Central memory CD8-positive, alpha-beta T cell (primary cell): ENCODE measurements around the gene ATXN3L.

Experiments
- ATAC-seq: fragments of 150-1000 bp; cut with Tn5 transposase; replicated peaks from 2 replicates; pipeline ENCODE4 v1.10.0; 2022; ENCODE audit warnings: mild to moderate bottlenecking, moderate FRiP score, moderate number of reproducible peaks; ENCODE audit not compliant: poor library complexity, severe bottlenecking; ENCODE audit errors: extremely low read depth
- DNase-seq, 2 donors: peaks; one replicate each; pipeline ENCODE4 v3.0.0; 2021; ENCODE audit warnings: low spot score in 2 of 2
- H3K27ac Mint-ChIP-seq: one replicate; pipeline ENCODE4 v1.8.0; 2022; ENCODE audit warnings: low read depth, mild to moderate bottlenecking, moderate library complexity, mixed read lengths
- H3K27me3 Mint-ChIP-seq: one replicate; pipeline ENCODE4 v1.8.0; 2022; ENCODE audit warnings: mixed read lengths
- H3K36me3 Mint-ChIP-seq: one replicate; pipeline ENCODE4 v1.8.0; 2022; ENCODE audit warnings: mild to moderate bottlenecking, moderate library complexity, mixed read lengths; ENCODE audit not compliant: insufficient read depth
- H3K4me1 Mint-ChIP-seq: one replicate; pipeline ENCODE4 v1.8.0; 2022; ENCODE audit warnings: mixed read lengths
- H3K4me3 Mint-ChIP-seq: one replicate; pipeline ENCODE4 v1.8.0; 2022; ENCODE audit warnings: mild to moderate bottlenecking, moderate library complexity, mixed read lengths
- H3K9me3 Mint-ChIP-seq: one replicate; pipeline ENCODE4 v1.8.0; 2022; ENCODE audit warnings: mixed read lengths

ATXN3L gene

GRCh38 chrX:13279279-13280018, 40.4 kb downstream of the ATXN3L start:
- H3K27ac Mint-ChIP-seq: no peak overlapping the region
- DNase-seq: no peak
- H3K4me1 Mint-ChIP-seq: no peaks in the 10 kb centered on the region
- no peaks in the 10 kb centered on the region for H3K27me3 Mint-ChIP-seq
- no peak for ATAC-seq
- H3K9me3 Mint-ChIP-seq: no peaks in the 10 kb centered on the region
- no peak overlapping the region for H3K4me3 Mint-ChIP-seq
- no peaks in the 10 kb centered on the region for H3K36me3 Mint-ChIP-seq

DNA sequence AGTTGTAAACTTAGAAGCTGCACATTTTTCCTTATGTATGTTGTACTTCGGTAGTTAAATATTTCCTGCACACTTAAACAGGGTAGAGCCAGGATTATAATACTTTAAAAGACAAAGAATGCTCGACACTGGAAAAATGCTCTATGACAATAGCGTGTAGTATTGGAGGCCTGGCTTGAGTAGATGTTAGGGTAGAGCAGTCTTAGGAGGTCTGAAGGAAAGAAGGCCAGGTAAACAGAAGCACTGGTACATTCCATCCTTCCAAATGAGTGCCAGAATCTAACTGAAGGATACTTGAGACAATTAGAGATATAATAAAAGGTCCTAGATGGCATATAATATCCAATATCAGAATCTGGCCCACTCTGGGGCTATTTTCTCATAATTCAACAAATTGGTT, 42.3 kb downstream of the ATXN3L start:
- ATAC-seq (no peak), DNase-seq (no peak)
- H3K4me1 Mint-ChIP-seq: no peaks in the 10 kb centered on the region
- H3K27me3 Mint-ChIP-seq: no peaks in the 10 kb centered on the region
- no peak overlapping the region for H3K4me3 Mint-ChIP-seq
- H3K9me3 Mint-ChIP-seq: no peaks in the 10 kb centered on the region
- H3K36me3 Mint-ChIP-seq: no peaks in the 10 kb centered on the region
- no peak overlapping the region for H3K27ac Mint-ChIP-seq

DNA sequence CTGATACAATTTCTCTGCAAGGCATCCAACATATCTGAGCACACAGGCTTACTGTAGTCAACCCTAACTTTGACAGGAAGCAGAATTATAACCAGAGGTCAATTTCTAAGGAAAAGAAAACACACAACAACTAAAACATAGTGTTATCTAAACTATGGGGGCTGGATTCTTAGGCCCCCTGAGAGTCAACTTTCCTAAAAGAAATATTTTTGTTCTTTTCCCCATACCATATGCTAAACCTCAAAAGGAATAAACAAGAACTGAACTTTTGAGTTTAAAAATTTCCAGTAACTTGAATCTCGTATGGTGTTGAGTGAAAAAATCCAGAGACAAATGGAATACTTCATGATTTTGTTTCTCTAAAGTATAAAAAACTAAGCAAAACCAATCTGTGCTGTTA, 42.9 kb downstream of the ATXN3L start:
- ATAC-seq: no peak
- no peaks in the 10 kb centered on the region for H3K9me3 Mint-ChIP-seq
- H3K27ac Mint-ChIP-seq: no peak overlapping the region
- no peak for DNase-seq
- H3K4me3 Mint-ChIP-seq: no peak overlapping the region
- H3K27me3 Mint-ChIP-seq: no peaks in the 10 kb centered on the region
- H3K36me3 Mint-ChIP-seq: no peaks in the 10 kb centered on the region
- no peaks in the 10 kb centered on the region for H3K4me1 Mint-ChIP-seq

GRCh38 chrX:13275031-13275430, 44.8 kb downstream of the ATXN3L start:
- no peak overlapping the region for H3K27ac Mint-ChIP-seq
- DNase-seq (no peak), ATAC-seq (no peak)
- H3K9me3 Mint-ChIP-seq: no peaks in the 10 kb centered on the region
- H3K4me1 Mint-ChIP-seq: no peaks in the 10 kb centered on the region
- no peaks in the 10 kb centered on the region for H3K27me3 Mint-ChIP-seq
- no peaks in the 10 kb centered on the region for H3K36me3 Mint-ChIP-seq
- no peak overlapping the region for H3K4me3 Mint-ChIP-seq

- H3K36me3 Mint-ChIP-seq: no peaks in the 10 kb centered on the region
- ATAC-seq (no peak), DNase-seq (no peak)
- no peaks in the 10 kb centered on the region for H3K4me1 Mint-ChIP-seq
- no peaks in the 10 kb centered on the region for H3K9me3 Mint-ChIP-seq
- no peaks in the 10 kb centered on the region for H3K27me3 Mint-ChIP-seq
- no peak overlapping the region for H3K4me3 Mint-ChIP-seq
- no peak overlapping the region for H3K27ac Mint-ChIP-seq
Measured at GRCh38 chrX:13272426-13272825, 47.4 kb downstream of the ATXN3L start.

- Mint-ChIP-seq H3K27ac (no peak overlapping the region), H3K9me3 (no peaks in the 10 kb centered on the region), H3K4me3 (no peak overlapping the region), H3K4me1 (no peaks in the 10 kb centered on the region), H3K27me3 (no peaks in the 10 kb centered on the region), H3K36me3 (no peaks in the 10 kb centered on the region)
- no peak for ATAC-seq
- no peak for DNase-seq
Measured at GRCh38 chrX:13271511-13271910, 48.3 kb downstream of the ATXN3L start.

DNA sequence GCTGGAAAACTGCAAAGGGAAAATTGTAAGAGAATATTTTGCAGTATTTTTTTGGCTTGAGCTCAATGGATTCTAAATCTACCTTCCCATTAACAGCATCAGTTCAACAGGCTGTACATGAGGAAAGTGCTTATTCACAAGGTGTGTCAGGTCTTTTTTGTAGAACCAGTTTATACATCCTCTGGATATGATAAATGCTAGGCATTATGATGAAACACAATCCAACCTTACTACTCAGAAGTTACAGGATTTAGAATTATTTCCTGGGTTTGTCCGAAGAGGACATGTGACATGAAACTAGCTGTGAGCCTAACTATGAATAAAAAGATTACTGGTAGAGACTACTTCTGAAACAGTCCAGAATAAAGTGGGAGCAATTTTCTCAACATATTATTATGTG, 49.5 kb downstream of the ATXN3L start:
- Mint-ChIP-seq H3K36me3 (no peaks in the 10 kb centered on the region), H3K9me3 (no peaks in the 10 kb centered on the region), H3K4me1 (no peaks in the 10 kb centered on the region), H3K27me3 (no peaks in the 10 kb centered on the region), H3K27ac (no peak overlapping the region), H3K4me3 (no peak overlapping the region)
- ATAC-seq (no peak), DNase-seq (no peak)

DNA sequence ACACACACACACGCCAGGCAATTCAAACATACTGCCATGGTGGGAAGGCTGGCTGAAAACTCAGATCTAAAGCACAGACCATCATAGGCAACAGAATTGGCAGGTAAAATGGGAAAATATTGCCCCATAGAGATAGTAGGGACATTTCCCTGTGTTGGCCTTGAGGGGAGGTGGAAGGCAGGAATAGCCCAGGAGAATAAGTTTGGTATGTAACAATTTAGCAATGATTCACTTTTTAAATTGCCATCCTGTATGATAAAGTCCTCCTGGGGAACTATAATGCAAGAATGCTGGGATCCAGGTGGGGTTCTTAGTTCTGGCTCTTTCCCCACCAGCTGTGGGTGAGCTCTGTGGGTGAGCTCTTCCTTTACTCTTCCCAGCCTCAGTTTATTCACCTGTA, 51.0 kb downstream of the ATXN3L start:
- H3K9me3 Mint-ChIP-seq: no peaks in the 10 kb centered on the region
- no peak overlapping the region for H3K27ac Mint-ChIP-seq
- no peaks in the 10 kb centered on the region for H3K36me3 Mint-ChIP-seq
- ATAC-seq (no peak), DNase-seq (no peak)
- H3K27me3 Mint-ChIP-seq: no peaks in the 10 kb centered on the region
- H3K4me1 Mint-ChIP-seq: peaks cover under 1% of the 10 kb centered on the region
- no peak overlapping the region for H3K4me3 Mint-ChIP-seq
